Panc1 (cell line): Measurements from ENCODE around the gene ZNF367. TPM values are rescaled to one million over a fixed set of nuclear protein-coding genes. Genes with fewer than 3 reads are reported as not detected.

Experiments
- ATAC-seq: fragments of 200-7000 bp; cut with Tn5 transposase; 2 replicates; pipeline ENCODE4 v1.9.1; 2020; ENCODE audit warnings: mild to moderate bottlenecking, moderate library complexity
- BruUV-seq: library from RNA; stranded (reverse); fragments of 400-500 nt; replicated peaks from 2 replicates; lab custom pipeline; 2021; lab: Mats Ljungman, UMichigan
- CTCF ChIA-PET: fragments of 300-600 bp; sonication (Branson Sonifier 250); formaldehyde crosslinking; loops from one replicate; lab custom pipeline; 2022; ENCODE audit warnings: antibody characterized with exemption; lab: Charles Lee
- POLR2A ChIA-PET: fragments of 300-600 bp; sonication (Branson Sonifier 250); formaldehyde crosslinking; loops from one replicate; lab custom pipeline; 2022; ENCODE audit warnings: antibody characterized with exemption; lab: Charles Lee
- DNase-seq: peaks from one replicate; pipeline ENCODE4 v3.0.0-alpha.2; 2010; ENCODE audit warnings: low read depth, low spot score
- H3K27ac ChIP-seq: 2 replicates; pipeline ENCODE4 v1.5.1; 2011; ENCODE audit warnings: mild to moderate bottlenecking, low read length, inconsistent platforms
- H3K27me3 ChIP-seq: fragments of 200-500 bp; sonication (Bioruptor generic); 2 replicates; pipeline ENCODE4 v1.6.0; 2014; ENCODE audit warnings: low read length, inconsistent platforms; ENCODE audit not compliant: control insufficient read depth, insufficient read depth
- H3K36me3 ChIP-seq: fragments of 200-500 bp; sonication (Bioruptor generic); 2 replicates; pipeline ENCODE4 v1.5.1; 2014; ENCODE audit warnings: inconsistent platforms, mild to moderate bottlenecking, low read length, moderate library complexity; ENCODE audit not compliant: control insufficient read depth, insufficient read depth
- H3K4me1 ChIP-seq: 2 replicates; pipeline ENCODE4 v1.5.1; 2011; ENCODE audit warnings: inconsistent platforms, mild to moderate bottlenecking, low read length, moderate library complexity; ENCODE audit not compliant: control insufficient read depth, insufficient read depth
- H3K4me3 ChIP-seq, 2 experiments: 2 replicates each; pipeline ENCODE4 v1.5.1; 2011 to 2012; ENCODE audit warnings: low read depth in 2 of 2, low read length in 2 of 2, mild to moderate bottlenecking in 2 of 2, inconsistent platforms in 1 of 2, moderate library complexity in 1 of 2
- H3K9me3 ChIP-seq: fragments of 200-500 bp; sonication (Bioruptor generic); 2 replicates; pipeline ENCODE4 v1.5.1; 2014; ENCODE audit warnings: low read depth, mild to moderate bottlenecking, inconsistent platforms, low read length, moderate library complexity; ENCODE audit not compliant: control insufficient read depth, insufficient read depth
- POLR2AphosphoS5 ChIP-seq: IDR thresholded peaks from 2 replicates; pipeline ENCODE4 v1.6.1; 2012; ENCODE audit warnings: mild to moderate bottlenecking, low read depth, low read length, moderate library complexity
- SIN3A ChIP-seq: IDR thresholded peaks from 2 replicates; pipeline ENCODE4 v1.6.1; 2012; ENCODE audit warnings: low read depth, mild to moderate bottlenecking, low read length, moderate library complexity, borderline replicate concordance; ENCODE audit not compliant: insufficient read depth
- TCF7L2 ChIP-seq: IDR thresholded peaks from 2 replicates; pipeline ENCODE4 v1.6.1; 2011; ENCODE audit warnings: mild to moderate bottlenecking, low read depth, low read length, inconsistent platforms
- in situ Hi-C: cut with HindIII; loops from 2 replicates; pipeline ENCODE4 v1.10.0; 2016; ENCODE audit warnings: low sequenced_read_pairs, low pct_unique_long_range_greater_than_20kb
- intact Hi-C: fragments of 100-400 bp; cut with micrococcal nuclease; formaldehyde crosslinking; loops from one replicate; pipeline ENCODE4 v1.10.0; 2022; ENCODE audit not compliant: unreplicated experiment
- total RNA-seq: library from RNA; stranded (reverse); gene quantifications from one replicate; pipeline ENCODE4 v1.2.1, GENCODE V29; 2021; ENCODE audit not compliant: unreplicated experiment
- TF ChIP-seq, protein P1 (sequence below), 2 experiments: IDR thresholded peaks; 2 replicates each; pipeline ENCODE4 v1.6.1; 2011 to 2012; ENCODE audit warnings: low read depth in 2 of 2, control low read depth in 1 of 2, low read length in 1 of 2, mild to moderate bottlenecking in 1 of 2, moderate library complexity in 1 of 2; ENCODE audit not compliant: insufficient read depth in 1 of 2
- TF ChIP-seq, protein P2 (sequence below): fragments of 450-650 bp; IDR thresholded peaks from 2 replicates; pipeline ENCODE4 v1.5.1; 2017; ENCODE audit warnings: mild to moderate bottlenecking

ZNF367 gene
- total RNA-seq, 1 experiment from 2014 or later: 12.4 TPM

DNA sequence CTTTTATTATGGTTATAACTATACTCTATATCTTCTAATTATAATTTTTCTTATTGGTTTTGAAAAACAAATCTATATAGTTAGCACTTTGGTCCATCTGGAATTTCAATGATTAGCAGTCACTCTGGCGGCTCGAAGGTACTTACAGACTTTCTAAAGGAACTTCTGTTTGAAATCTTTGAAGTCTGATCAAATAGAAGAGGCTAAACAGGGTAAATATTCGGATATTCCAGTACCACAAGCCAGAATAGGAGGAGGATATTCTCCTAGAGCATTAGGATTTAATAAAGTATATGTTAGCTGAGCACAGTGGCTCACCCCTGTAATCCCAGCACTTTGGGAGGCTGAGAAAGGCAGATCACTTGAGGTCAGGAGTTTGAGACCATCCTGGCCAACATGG, 77.5 kb downstream of the ZNF367 start:
- intact Hi-C loops: no loop called here
- H3K4me3 ChIP-seq: no peak overlapping the region
- BruUV-seq: no TSS peak
- H3K9me3 ChIP-seq: no peaks in the 10 kb centered on the region
- ATAC-seq (no peak), DNase-seq (no peak)
- H3K27me3 ChIP-seq: no peaks in the 10 kb centered on the region
- ChIA-PET CTCF (no interaction called here), POLR2A (no interaction called here)
- H3K27ac ChIP-seq: no peak overlapping the region
- TF ChIP-seq, protein P1, sequence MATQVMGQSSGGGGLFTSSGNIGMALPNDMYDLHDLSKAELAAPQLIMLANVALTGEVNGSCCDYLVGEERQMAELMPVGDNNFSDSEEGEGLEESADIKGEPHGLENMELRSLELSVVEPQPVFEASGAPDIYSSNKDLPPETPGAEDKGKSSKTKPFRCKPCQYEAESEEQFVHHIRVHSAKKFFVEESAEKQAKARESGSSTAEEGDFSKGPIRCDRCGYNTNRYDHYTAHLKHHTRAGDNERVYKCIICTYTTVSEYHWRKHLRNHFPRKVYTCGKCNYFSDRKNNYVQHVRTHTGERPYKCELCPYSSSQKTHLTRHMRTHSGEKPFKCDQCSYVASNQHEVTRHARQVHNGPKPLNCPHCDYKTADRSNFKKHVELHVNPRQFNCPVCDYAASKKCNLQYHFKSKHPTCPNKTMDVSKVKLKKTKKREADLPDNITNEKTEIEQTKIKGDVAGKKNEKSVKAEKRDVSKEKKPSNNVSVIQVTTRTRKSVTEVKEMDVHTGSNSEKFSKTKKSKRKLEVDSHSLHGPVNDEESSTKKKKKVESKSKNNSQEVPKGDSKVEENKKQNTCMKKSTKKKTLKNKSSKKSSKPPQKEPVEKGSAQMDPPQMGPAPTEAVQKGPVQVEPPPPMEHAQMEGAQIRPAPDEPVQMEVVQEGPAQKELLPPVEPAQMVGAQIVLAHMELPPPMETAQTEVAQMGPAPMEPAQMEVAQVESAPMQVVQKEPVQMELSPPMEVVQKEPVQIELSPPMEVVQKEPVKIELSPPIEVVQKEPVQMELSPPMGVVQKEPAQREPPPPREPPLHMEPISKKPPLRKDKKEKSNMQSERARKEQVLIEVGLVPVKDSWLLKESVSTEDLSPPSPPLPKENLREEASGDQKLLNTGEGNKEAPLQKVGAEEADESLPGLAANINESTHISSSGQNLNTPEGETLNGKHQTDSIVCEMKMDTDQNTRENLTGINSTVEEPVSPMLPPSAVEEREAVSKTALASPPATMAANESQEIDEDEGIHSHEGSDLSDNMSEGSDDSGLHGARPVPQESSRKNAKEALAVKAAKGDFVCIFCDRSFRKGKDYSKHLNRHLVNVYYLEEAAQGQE (IDR thresholded peaks at IDR 0.05; ENCODE audit: insufficient read depth in 1 of 2, low read depth in 2 of 2, low read length in 1 of 2): no peak
- TF ChIP-seq TCF7L2 (no peak), POLR2AphosphoS5 (no peak), SIN3A (no peak)
- TF ChIP-seq, protein P2, sequence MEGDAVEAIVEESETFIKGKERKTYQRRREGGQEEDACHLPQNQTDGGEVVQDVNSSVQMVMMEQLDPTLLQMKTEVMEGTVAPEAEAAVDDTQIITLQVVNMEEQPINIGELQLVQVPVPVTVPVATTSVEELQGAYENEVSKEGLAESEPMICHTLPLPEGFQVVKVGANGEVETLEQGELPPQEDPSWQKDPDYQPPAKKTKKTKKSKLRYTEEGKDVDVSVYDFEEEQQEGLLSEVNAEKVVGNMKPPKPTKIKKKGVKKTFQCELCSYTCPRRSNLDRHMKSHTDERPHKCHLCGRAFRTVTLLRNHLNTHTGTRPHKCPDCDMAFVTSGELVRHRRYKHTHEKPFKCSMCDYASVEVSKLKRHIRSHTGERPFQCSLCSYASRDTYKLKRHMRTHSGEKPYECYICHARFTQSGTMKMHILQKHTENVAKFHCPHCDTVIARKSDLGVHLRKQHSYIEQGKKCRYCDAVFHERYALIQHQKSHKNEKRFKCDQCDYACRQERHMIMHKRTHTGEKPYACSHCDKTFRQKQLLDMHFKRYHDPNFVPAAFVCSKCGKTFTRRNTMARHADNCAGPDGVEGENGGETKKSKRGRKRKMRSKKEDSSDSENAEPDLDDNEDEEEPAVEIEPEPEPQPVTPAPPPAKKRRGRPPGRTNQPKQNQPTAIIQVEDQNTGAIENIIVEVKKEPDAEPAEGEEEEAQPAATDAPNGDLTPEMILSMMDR: no peak
- peaks cover 21% of the 10 kb centered on the region for H3K4me1 ChIP-seq
- in situ Hi-C loops: no loop called here
- no peaks in the 10 kb centered on the region for H3K36me3 ChIP-seq

DNA sequence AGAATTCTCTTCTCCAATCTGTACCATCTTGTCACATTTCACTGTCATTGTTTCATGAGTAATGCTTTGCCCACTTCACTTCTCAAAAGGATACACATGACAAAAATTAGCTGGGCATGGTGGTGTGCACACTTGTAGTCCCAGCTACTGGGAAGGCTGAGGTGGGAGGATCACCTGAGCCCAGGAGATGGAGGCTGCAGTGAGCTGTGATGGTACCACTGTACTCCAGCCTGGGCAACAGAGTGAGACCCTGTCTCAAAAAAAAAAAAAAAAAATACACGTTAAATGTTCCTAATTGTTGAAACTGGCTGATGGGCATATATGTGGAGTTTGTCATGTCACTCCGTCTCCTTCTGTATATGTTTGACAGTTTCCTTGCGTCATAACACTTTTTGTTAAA, 79.9 kb downstream of the ZNF367 start:
- TF ChIP-seq, protein P1 (IDR thresholded peaks at IDR 0.05; ENCODE audit: insufficient read depth in 1 of 2, low read depth in 2 of 2, low read length in 1 of 2): no peak
- TF ChIP-seq SIN3A (no peak), POLR2AphosphoS5 (no peak), TCF7L2 (no peak)
- TF ChIP-seq, protein P2: no peak
- Histone ChIP-seq H3K36me3 (no peaks in the 10 kb centered on the region), H3K27me3 (no peaks in the 10 kb centered on the region), H3K9me3 (no peaks in the 10 kb centered on the region), H3K27ac (no peak overlapping the region), H3K4me3 (no peak overlapping the region), H3K4me1 (peaks cover 11% of the 10 kb centered on the region)
- CTCF ChIA-PET: no interaction called here
- intact Hi-C loops (no loop called here), in situ Hi-C loops (no loop called here)
- no peak for DNase-seq
- POLR2A ChIA-PET: interaction anchor here (0.6 kb wide), 2 partner anchors 21 to 120 kb away, joined by 3 to 6 read pairs; no protein-coding TSS in a partner anchor
- no TSS peak for BruUV-seq
- no peak for ATAC-seq

Other genes starting within 250 kb of the ZNF367 start
- 0.39 TPM for gene HSD17B3, start 116.2 kb downstream of the ZNF367 start, total RNA-seq
- 23.7 TPM for gene SLC35D2, start 34.7 kb downstream of the ZNF367 start, total RNA-seq
- 32.3 TPM for gene HABP4, start 31.8 kb upstream of the ZNF367 start, total RNA-seq
- 11.8 TPM for gene CDC14B, start 201.5 kb upstream of the ZNF367 start, total RNA-seq
- gene PRXL2C, start 236.9 kb upstream of the ZNF367 start, total RNA-seq: 14.0 TPM